DOHH2 (cell line): ENCODE measurements around the gene PGA3.

Experiments used
- CTCF ChIP-seq: fragments of 200-600 bp; sonication (generic); IDR thresholded peaks from one replicate; pipeline ENCODE4 v1.5.1; 2014; ENCODE audit warnings: antibody characterized with exemption, mild to moderate bottlenecking, low read depth, low read length; ENCODE audit not compliant: poor library complexity, severe bottlenecking
- EZH2phosphoT487 ChIP-seq: fragments of 200-600 bp; sonication (generic); IDR thresholded peaks from 2 replicates; pipeline ENCODE4 v1.6.1; 2017; ENCODE audit warnings: borderline replicate concordance, mild to moderate bottlenecking, antibody characterized with exemption, low read length, moderate library complexity, mixed read lengths

DNA sequence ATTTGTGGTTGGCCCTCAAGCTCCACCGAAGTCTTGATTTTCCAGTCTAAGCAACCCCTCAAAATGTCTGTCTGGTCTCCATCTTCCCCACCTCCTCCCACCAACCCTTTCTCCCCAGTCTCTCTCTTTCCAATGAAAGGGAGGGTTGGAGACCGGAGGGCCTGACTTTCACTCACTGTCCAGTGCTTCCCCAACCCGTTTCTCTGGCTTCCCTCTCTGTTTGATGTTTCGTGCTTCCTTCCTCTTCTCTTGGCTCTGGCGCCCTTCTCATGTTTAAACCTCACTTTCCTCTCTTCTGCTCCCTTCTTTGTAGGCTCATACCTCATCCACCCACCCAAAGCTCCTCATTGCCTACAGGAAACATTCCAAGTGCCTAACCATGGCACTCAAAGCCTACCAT, 31.0 kb upstream of the PGA3 start:
- TF ChIP-seq CTCF (no peak), EZH2phosphoT487 (no peak)
